GM06990 (cell line): ENCODE measurements around the gene LDLRAD4.

Source experiments
- DNase-seq: peaks from one replicate; pipeline ENCODE4 v3.0.0-alpha.2; 2011; ENCODE audit not compliant: insufficient read length; ENCODE audit errors: extremely low read depth
- H3K27me3 ChIP-seq: replicated peaks from 2 replicates; pipeline ENCODE4 v1.6.0; 2011; ENCODE audit warnings: low read length; ENCODE audit not compliant: control insufficient read depth, insufficient read depth
- H3K36me3 ChIP-seq: 2 replicates; pipeline ENCODE4 v1.5.1; 2011; ENCODE audit warnings: low read length; ENCODE audit not compliant: control insufficient read depth, insufficient read depth
- H3K4me3 ChIP-seq: replicated peaks from 2 replicates; pipeline ENCODE4 v1.5.1; 2011; ENCODE audit warnings: low read depth, mild to moderate bottlenecking, control low read depth, low read length
- TF ChIP-seq, protein P1 (sequence below): IDR thresholded peaks from 2 replicates; pipeline ENCODE4 v1.5.1; 2011; ENCODE audit warnings: low read length, control low read depth, mild to moderate bottlenecking, inconsistent platforms; ENCODE audit not compliant: insufficient read depth, poor library complexity, severe bottlenecking

Gene LDLRAD4

GRCh38 chr18:13491138-13491537 is 272.6 kb downstream of the LDLRAD4 start:
- no peak overlapping the region for H3K4me3 ChIP-seq
- TF ChIP-seq, protein P1, sequence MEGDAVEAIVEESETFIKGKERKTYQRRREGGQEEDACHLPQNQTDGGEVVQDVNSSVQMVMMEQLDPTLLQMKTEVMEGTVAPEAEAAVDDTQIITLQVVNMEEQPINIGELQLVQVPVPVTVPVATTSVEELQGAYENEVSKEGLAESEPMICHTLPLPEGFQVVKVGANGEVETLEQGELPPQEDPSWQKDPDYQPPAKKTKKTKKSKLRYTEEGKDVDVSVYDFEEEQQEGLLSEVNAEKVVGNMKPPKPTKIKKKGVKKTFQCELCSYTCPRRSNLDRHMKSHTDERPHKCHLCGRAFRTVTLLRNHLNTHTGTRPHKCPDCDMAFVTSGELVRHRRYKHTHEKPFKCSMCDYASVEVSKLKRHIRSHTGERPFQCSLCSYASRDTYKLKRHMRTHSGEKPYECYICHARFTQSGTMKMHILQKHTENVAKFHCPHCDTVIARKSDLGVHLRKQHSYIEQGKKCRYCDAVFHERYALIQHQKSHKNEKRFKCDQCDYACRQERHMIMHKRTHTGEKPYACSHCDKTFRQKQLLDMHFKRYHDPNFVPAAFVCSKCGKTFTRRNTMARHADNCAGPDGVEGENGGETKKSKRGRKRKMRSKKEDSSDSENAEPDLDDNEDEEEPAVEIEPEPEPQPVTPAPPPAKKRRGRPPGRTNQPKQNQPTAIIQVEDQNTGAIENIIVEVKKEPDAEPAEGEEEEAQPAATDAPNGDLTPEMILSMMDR, result no peak
- no peaks in the 10 kb centered on the region; the same call in 1 of the 2 replicates for H3K27me3 ChIP-seq
- peaks cover 1% of the 10 kb centered on the region; the same call in 1 of the 2 replicates for H3K36me3 ChIP-seq
- no peak for DNase-seq

GRCh38 chr18:13492314-13492713 is 273.8 kb downstream of the LDLRAD4 start:
- Histone ChIP-seq H3K36me3 (no peaks in the 10 kb centered on the region; the same call in 1 of the 2 replicates), H3K27me3 (no peaks in the 10 kb centered on the region; the same call in 1 of the 2 replicates), H3K4me3 (no peak overlapping the region)
- TF ChIP-seq, protein P1, result no peak
- no peak for DNase-seq

DNA sequence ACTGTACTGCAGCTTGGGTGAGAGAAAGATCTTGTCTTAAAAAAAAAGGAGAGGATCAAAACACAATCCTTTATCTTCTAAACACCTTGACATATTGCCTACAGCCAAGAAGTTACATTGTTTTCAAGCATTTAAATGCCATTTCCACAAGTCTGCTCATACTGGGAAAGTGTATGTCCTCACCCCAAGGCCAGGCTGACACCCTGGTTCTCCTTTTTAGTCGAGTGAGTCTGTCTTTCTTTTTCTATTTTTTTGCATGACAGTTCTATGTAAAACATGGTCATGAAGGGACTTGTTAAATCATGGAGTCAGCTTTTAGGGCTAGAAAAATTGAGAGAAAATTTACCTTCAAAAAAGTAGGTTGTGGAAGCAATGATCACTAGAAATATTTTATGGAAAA is 274.5 kb downstream of the LDLRAD4 start:
- Histone ChIP-seq H3K27me3 (no peaks in the 10 kb centered on the region; the same call in 1 of the 2 replicates), H3K36me3 (no peaks in the 10 kb centered on the region), H3K4me3 (no peak overlapping the region)
- TF ChIP-seq, protein P1, result no peak
- no peak for DNase-seq

DNA sequence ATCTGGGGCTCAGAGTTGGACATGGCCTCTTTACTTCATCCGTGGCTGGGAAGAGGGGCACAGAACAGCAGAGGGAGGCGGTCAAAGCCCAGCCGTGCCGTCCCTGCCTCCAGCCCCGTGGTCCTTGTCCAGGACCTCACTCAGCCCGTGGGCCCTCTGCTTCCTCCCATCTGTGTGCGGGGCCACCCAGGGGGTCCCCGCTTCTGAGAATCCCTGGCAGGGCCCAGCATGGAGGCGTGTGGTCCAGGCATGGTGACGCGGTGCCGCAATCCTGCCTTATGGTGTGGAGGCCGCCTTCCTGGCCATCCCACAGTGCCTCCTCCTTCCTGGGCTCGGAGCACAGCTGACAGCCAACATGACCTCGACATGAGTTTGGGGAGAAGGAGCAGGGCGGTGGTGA is 275.2 kb downstream of the LDLRAD4 start:
- Histone ChIP-seq H3K36me3 (no peaks in the 10 kb centered on the region), H3K4me3 (no peak overlapping the region), H3K27me3 (no peaks in the 10 kb centered on the region; the same call in 1 of the 2 replicates)
- TF ChIP-seq, protein P1, result no peak
- DNase-seq, result no peak

DNA sequence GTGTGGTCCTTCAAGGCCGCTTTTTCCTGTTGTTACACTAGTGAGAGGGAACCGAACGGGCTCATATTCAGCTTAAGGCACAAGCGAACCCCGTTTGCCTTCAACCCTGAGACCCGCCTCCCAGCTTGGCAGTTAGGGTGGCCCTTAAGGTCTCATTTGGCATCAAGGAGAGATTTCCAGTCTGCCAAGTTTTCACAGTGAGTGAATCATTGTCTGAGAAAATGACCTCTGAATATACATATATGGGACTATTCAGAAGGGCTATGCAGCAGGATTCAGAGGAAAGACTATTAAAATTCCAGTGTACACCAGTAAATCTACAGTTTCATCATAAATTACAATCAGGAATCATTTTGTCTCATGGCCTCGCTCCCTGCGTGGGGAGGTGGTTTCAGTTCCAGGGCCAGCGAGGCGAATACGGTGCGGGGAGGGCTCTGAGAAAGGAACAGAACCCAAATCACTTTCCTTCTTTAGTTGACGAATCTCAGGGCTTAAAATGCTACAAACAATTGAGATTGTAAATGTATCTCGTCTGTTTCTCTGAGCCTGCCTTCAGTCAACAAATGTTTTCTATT is 276.4 kb downstream of the LDLRAD4 start:
- Histone ChIP-seq H3K27me3 (no peaks in the 10 kb centered on the region), H3K4me3 (no peak overlapping the region), H3K36me3 (no peaks in the 10 kb centered on the region)
- TF ChIP-seq, protein P1, result no peak
- no peak for DNase-seq

DNA sequence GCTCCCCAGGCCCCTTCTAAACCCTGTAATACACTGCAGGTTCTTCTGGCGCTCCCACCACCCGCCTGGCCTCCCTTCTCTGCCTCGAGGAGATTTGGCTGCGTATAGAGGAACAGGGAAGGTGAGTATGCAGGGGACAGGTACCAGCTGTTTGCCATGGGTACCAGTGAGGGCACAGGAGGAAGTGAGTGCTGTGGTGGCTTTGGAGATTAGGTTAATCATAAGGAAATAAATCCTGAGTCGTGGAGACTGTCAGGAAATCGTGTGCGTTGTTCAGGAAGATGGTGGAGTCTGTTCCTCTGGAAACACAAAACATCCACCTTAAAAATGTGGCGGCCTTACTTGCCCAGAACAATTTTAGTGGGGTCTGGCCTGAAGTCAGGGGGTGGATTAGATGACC is 277.4 kb downstream of the LDLRAD4 start:
- Histone ChIP-seq H3K36me3 (no peaks in the 10 kb centered on the region), H3K4me3 (no peak overlapping the region), H3K27me3 (no peaks in the 10 kb centered on the region)
- TF ChIP-seq, protein P1, result no peak
- no peak for DNase-seq
